Liver (tissue), 9 donors: Measurements from ENCODE around the gene ANXA11. TPM values are rescaled to one million over a fixed set of nuclear protein-coding genes. Genes with fewer than 3 reads are reported as not detected.
A peak's percentile ranks its signal among the peaks of the same experiment; 100 is the strongest.

Source experiments
- DNase-seq: peaks from one replicate; pipeline ENCODE4 v3.0.0-alpha.2; 2017; ENCODE audit warnings: low spot score
- H3K27ac ChIP-seq, 2 donors: one replicate each; pipeline ENCODE4 v1.7.0; 2013; ENCODE audit warnings: inconsistent platforms in 2 of 2, low read length in 2 of 2, control low read depth in 1 of 2, low read depth in 1 of 2, mild to moderate bottlenecking in 1 of 2
- H3K27me3 ChIP-seq, 4 donors: one replicate each; pipeline versions ENCODE4 v1.6.1 to v1.7.0; 2013; ENCODE audit warnings: low read length in 3 of 4, inconsistent platforms in 1 of 4, mild to moderate bottlenecking in 1 of 4, moderate library complexity in 1 of 4; ENCODE audit not compliant: control insufficient read depth in 4 of 4, insufficient read depth in 4 of 4
- H3K36me3 ChIP-seq, 4 donors: one replicate each; pipeline versions ENCODE4 v1.6.1 to v1.7.0; 2013; ENCODE audit warnings: low read length in 3 of 4, mild to moderate bottlenecking in 3 of 4, low read depth in 1 of 4, moderate library complexity in 1 of 4; ENCODE audit not compliant: control insufficient read depth in 4 of 4, insufficient read depth in 3 of 4
- H3K4me1 ChIP-seq, 4 donors: one replicate each; pipeline versions ENCODE4 v1.6.1 to v1.7.0; 2013; ENCODE audit warnings: low read length in 3 of 4, mild to moderate bottlenecking in 3 of 4, moderate library complexity in 1 of 4; ENCODE audit not compliant: control insufficient read depth in 4 of 4, insufficient read depth in 4 of 4
- H3K4me3 ChIP-seq, 3 donors: one replicate each; pipeline versions ENCODE4 v1.6.1 to v1.7.0; 2013; ENCODE audit warnings: low read length in 3 of 3, control low read depth in 1 of 3, low read depth in 1 of 3, mild to moderate bottlenecking in 1 of 3
- H3K9ac ChIP-seq, 2 donors: one replicate each; pipeline ENCODE4 v1.7.0; 2013; ENCODE audit warnings: low read length in 2 of 2, mild to moderate bottlenecking in 2 of 2, moderate library complexity in 2 of 2, control low read depth in 1 of 2, low read depth in 1 of 2
- H3K9me3 ChIP-seq, 4 donors: one replicate each; pipeline versions ENCODE4 v1.6.1 to v1.7.0; 2013; ENCODE audit warnings: low read length in 3 of 4; ENCODE audit not compliant: control insufficient read depth in 4 of 4
- ATF3 ChIP-seq: IDR thresholded peaks from 2 replicates; pipeline ENCODE4 v1.6.1; 2016; ENCODE audit warnings: antibody characterized with exemption
- CTCF ChIP-seq: fragments of 150-350 bp; IDR thresholded peaks from 2 replicates; pipeline ENCODE4 v1.5.1; 2017; ENCODE audit warnings: improper control_type of control experiment, low read depth, low read length; ENCODE audit not compliant: missing input control
- EGR1 ChIP-seq, 2 donors: IDR thresholded peaks; 2 replicates each; pipeline ENCODE4 v1.6.1; 2016 to 2018; ENCODE audit warnings: antibody characterized with exemption in 2 of 2, low read depth in 2 of 2
- FOXA1 ChIP-seq: IDR thresholded peaks from 2 replicates; pipeline ENCODE4 v1.6.1; 2016; ENCODE audit warnings: antibody characterized with exemption
- FOXA2 ChIP-seq: IDR thresholded peaks from 2 replicates; pipeline ENCODE4 v1.6.1; 2016; ENCODE audit warnings: antibody characterized with exemption
- GABPA ChIP-seq, 2 donors: IDR thresholded peaks in 1 of 2; conservative IDR thresholded peaks in 1 of 2; 2 replicates each; pipeline ENCODE4 v1.6.1; 2016; ENCODE audit warnings: antibody characterized with exemption in 2 of 2, mild to moderate bottlenecking in 1 of 2, moderate library complexity in 1 of 2
- HNF4A ChIP-seq, 2 donors: conservative IDR thresholded peaks; 2 replicates each; pipeline ENCODE4 v1.6.1; 2016; ENCODE audit warnings: antibody characterized with exemption in 2 of 2, mild to moderate bottlenecking in 2 of 2
- HNF4G ChIP-seq: IDR thresholded peaks from 2 replicates; pipeline ENCODE4 v1.6.1; 2016; ENCODE audit warnings: antibody characterized with exemption
- JUND ChIP-seq, 2 donors: IDR thresholded peaks; 2 replicates each; pipeline ENCODE4 v1.6.1; 2016; ENCODE audit warnings: antibody characterized with exemption in 2 of 2
- NR2F2 ChIP-seq: IDR thresholded peaks from 2 replicates; pipeline ENCODE4 v1.6.1; 2016; ENCODE audit warnings: antibody characterized with exemption
- RAD21 ChIP-seq, 2 donors: IDR thresholded peaks; 2 replicates each; pipeline ENCODE4 v1.6.1; 2016; ENCODE audit warnings: antibody characterized with exemption in 2 of 2, mild to moderate bottlenecking in 2 of 2
- RXRA ChIP-seq, 2 donors: IDR thresholded peaks; 2 replicates each; pipeline ENCODE4 v1.6.1; 2017 to 2018; ENCODE audit warnings: antibody characterized with exemption in 2 of 2, mild to moderate bottlenecking in 1 of 2
- SP1 ChIP-seq: IDR thresholded peaks from 2 replicates; pipeline ENCODE4 v1.6.1; 2018; ENCODE audit warnings: antibody characterized with exemption, mild to moderate bottlenecking
- TAF1 ChIP-seq: conservative IDR thresholded peaks from 2 replicates; pipeline ENCODE4 v1.6.1; 2016; ENCODE audit warnings: antibody characterized with exemption, mild to moderate bottlenecking
- YY1 ChIP-seq: IDR thresholded peaks from 2 replicates; pipeline ENCODE4 v1.6.1; 2016; ENCODE audit warnings: antibody characterized with exemption, mild to moderate bottlenecking
- WGBS: extraction: QIAGEN DNeasy Blood & Tissue Kit; methylation state at CpG from one replicate; pipeline ENCODE4 v1.1.7; 2013; 5-methylcytosine and 5-hydroxymethylcytosine counted together
- polyA plus RNA-seq, 2 donors: library from polyadenylated mRNA; stranded (reverse) in 1 of 2; unstranded in 1 of 2; fragments of 200-250 nt in 1 of 2; fragments of >200 nt in 1 of 2; fragmentation: Nextera tagmentation in 1 of 2; extraction: Ambion mirVana in 1 of 2; gene quantifications; one replicate each; pipeline versions ENCODE4 v1.2.1 to v1.2.3, GENCODE V29; 2013 to 2015
- total RNA-seq, 2 donors: library from RNA; depleted of rRNA; stranded (reverse); fragments of >200 nt; gene quantifications; one replicate each; pipeline ENCODE4 v1.2.3, GENCODE V29; 2014
- TF ChIP-seq, protein P1 (sequence below): IDR thresholded peaks from 2 replicates; pipeline ENCODE4 v1.6.1; 2016; ENCODE audit warnings: antibody characterized with exemption, mild to moderate bottlenecking
- TF ChIP-seq, protein P2 (sequence below): IDR thresholded peaks from 2 replicates; pipeline ENCODE4 v1.6.1; 2016; ENCODE audit warnings: antibody characterized with exemption
- TF ChIP-seq, protein P3 (sequence below): IDR thresholded peaks from 2 replicates; pipeline ENCODE4 v1.6.1; 2016; ENCODE audit warnings: antibody characterized with exemption
- donor health status: healthy.
- donor health status: healthy.
- donor health status: healthy.
- donor health status: healthy.
- donor health status: healthy.

ANXA11 gene
- total and polyA plus RNA-seq, 4 donors: 14.0 to 40.4 (median 24.8) TPM

- TF ChIP-seq EGR1 (IDR thresholded peaks at IDR 0.05; ENCODE audit: low read depth in 2 of 2): no peak
Measured at GRCh38 chr10:80204677-80205476, 460 bp downstream of the ANXA11 start (continued).

GRCh38 chr10:80203835-80204676, 1.3 kb downstream of the ANXA11 start:
- Histone ChIP-seq H3K4me3 (peak overlapping the region; percentile 70 to 88 (median 73)), H3K27ac (peak overlapping the region; percentile 90 to 95), H3K4me1 (peaks cover 8 to 48% (median 32%) of the 10 kb centered on the region in 4 donors), H3K9ac (peak overlapping the region; percentile 42 to 61), H3K36me3 (no peaks in the 10 kb centered on the region), H3K9me3 (no peaks in the 10 kb centered on the region), H3K27me3 (no peaks in the 10 kb centered on the region)
- DNase-seq: no peak
- 12% methylated on average over 11 of the region's 11 CpGs for WGBS
- peak; percentile 52 to 63 for TF ChIP-seq EGR1 (IDR thresholded peaks at IDR 0.05; ENCODE audit: low read depth in 2 of 2)
- no peak for TF ChIP-seq TAF1
- TF ChIP-seq FOXA2: no peak
- TF ChIP-seq RXRA (IDR thresholded peaks at IDR 0.05): peak in 1 of 2 donors; percentile 80
- no peak for TF ChIP-seq JUND (IDR thresholded peaks at IDR 0.05)

DNA sequence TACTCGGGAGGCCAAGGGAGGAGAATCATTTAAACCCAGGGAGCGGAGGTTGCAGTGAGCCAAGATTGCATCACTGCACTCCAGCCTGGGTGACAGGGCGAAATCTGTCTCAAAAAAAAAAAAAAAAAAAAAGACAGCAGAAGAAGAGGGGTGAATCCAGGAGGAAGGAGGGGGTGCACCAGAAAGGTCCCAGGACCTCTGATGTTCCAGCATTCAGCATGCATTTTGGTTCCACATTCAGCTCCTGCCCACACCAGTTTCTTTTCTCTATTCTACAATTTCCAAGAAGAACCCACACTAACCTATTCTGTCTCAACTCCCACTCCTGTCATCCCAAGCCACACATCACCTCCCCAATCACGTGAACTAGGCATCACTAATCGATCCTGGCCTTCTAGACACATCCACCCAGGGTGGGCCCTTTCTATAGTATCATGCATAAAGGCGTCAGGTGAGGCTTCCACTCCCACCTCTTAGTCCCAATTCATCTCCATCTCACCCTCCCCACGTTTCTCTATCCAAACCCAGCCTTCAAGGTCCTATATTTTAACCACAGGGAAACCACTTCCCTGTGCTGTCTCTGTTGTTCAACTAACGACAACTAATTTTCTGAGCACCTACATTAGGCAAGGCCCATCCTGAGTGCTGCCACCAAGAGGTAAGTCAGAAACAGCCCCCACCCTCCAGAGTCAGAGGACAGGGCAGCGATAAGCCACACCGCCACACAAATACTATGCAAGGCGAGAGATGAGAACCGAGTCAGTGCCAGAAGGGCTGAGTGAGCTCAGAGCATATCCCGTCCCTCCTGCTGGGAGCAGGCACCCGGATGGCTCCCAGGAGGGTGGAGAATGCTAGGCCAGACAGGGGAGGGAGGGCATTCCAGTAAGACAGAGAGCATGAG, 2.2 kb downstream of the ANXA11 start:
- peak; percentile 45 for DNase-seq
- H3K9me3 ChIP-seq: no peaks in the 10 kb centered on the region
- WGBS: 45% methylated on average over 14 of the region's 14 CpGs
- TF ChIP-seq RXRA (IDR thresholded peaks at IDR 0.05): peak in 1 of 2 donors; percentile 51
- TF ChIP-seq EGR1 (IDR thresholded peaks at IDR 0.05; ENCODE audit: low read depth in 2 of 2): no peak
- TF ChIP-seq CTCF: peak; percentile 1
- TF ChIP-seq JUND (IDR thresholded peaks at IDR 0.05): no peak
- peak; percentile 45 to 61 for TF ChIP-seq RAD21 (IDR thresholded peaks at IDR 0.05)
- TF ChIP-seq YY1: no peak
- TF ChIP-seq TAF1: peak; percentile 34
- TF ChIP-seq HNF4A (conservative IDR thresholded peaks at IDR 0.05): peak in 1 of 2 donors; percentile 34
- no peak for TF ChIP-seq FOXA1
- no peak for TF ChIP-seq GABPA (IDR thresholded peaks at IDR 0.05 in 1 of 2, conservative IDR thresholded peaks at IDR 0.05 in 1 of 2)
- no peak for TF ChIP-seq NR2F2
- TF ChIP-seq ATF3: no peak
- TF ChIP-seq, protein P1, sequence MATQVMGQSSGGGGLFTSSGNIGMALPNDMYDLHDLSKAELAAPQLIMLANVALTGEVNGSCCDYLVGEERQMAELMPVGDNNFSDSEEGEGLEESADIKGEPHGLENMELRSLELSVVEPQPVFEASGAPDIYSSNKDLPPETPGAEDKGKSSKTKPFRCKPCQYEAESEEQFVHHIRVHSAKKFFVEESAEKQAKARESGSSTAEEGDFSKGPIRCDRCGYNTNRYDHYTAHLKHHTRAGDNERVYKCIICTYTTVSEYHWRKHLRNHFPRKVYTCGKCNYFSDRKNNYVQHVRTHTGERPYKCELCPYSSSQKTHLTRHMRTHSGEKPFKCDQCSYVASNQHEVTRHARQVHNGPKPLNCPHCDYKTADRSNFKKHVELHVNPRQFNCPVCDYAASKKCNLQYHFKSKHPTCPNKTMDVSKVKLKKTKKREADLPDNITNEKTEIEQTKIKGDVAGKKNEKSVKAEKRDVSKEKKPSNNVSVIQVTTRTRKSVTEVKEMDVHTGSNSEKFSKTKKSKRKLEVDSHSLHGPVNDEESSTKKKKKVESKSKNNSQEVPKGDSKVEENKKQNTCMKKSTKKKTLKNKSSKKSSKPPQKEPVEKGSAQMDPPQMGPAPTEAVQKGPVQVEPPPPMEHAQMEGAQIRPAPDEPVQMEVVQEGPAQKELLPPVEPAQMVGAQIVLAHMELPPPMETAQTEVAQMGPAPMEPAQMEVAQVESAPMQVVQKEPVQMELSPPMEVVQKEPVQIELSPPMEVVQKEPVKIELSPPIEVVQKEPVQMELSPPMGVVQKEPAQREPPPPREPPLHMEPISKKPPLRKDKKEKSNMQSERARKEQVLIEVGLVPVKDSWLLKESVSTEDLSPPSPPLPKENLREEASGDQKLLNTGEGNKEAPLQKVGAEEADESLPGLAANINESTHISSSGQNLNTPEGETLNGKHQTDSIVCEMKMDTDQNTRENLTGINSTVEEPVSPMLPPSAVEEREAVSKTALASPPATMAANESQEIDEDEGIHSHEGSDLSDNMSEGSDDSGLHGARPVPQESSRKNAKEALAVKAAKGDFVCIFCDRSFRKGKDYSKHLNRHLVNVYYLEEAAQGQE: peak; percentile 25
- peak; percentile 37 for TF ChIP-seq SP1
- TF ChIP-seq, protein P2, sequence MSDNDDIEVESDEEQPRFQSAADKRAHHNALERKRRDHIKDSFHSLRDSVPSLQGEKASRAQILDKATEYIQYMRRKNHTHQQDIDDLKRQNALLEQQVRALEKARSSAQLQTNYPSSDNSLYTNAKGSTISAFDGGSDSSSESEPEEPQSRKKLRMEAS: no peak
- TF ChIP-seq, protein P3, sequence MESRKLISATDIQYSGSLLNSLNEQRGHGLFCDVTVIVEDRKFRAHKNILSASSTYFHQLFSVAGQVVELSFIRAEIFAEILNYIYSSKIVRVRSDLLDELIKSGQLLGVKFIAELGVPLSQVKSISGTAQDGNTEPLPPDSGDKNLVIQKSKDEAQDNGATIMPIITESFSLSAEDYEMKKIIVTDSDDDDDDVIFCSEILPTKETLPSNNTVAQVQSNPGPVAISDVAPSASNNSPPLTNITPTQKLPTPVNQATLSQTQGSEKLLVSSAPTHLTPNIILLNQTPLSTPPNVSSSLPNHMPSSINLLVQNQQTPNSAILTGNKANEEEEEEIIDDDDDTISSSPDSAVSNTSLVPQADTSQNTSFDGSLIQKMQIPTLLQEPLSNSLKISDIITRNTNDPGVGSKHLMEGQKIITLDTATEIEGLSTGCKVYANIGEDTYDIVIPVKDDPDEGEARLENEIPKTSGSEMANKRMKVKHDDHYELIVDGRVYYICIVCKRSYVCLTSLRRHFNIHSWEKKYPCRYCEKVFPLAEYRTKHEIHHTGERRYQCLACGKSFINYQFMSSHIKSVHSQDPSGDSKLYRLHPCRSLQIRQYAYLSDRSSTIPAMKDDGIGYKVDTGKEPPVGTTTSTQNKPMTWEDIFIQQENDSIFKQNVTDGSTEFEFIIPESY: no peak
- TF ChIP-seq HNF4G: no peak
- no peak for TF ChIP-seq FOXA2
- H3K36me3 ChIP-seq: no peaks in the 10 kb centered on the region
- no peaks in the 10 kb centered on the region for H3K27me3 ChIP-seq
- peak overlapping the region; percentile 90 to 95 for H3K27ac ChIP-seq
- peaks cover 8 to 54% (median 31%) of the 10 kb centered on the region in 4 donors for H3K4me1 ChIP-seq
- H3K4me3 ChIP-seq: peak overlapping the region in 2 of 3 donors; percentile 4 to 73
- peak overlapping the region; percentile 21 to 61 for H3K9ac ChIP-seq
